Measurements from ENCODE around the gene ADGRA1. TPM values are rescaled to one million over a fixed set of nuclear protein-coding genes. Genes with fewer than 3 reads are reported as not detected.

The ADGRA1 gene
- total RNA-seq, 1 donor, result not detected

DNA sequence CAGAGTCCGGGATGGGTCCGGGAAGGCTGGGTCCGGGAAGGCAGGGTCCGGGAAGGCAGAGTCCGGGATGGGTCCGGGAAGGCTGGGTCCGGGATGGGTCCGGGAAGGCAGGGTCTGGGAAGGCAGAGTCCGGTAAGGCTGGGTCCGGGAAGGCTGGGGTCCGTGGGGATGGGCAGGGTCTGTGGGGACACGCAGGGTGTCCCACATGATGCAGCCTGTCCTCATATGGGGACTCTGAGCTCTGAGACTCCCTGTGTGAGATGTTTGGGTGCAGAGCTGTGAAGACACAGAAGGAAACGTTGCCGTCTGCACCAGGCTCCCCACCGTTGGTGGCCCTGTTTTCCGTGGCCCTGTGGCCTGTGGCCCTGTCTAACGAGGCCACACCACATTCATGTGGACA is 45.7 kb upstream of the ADGRA1 start:
- TF ChIP-seq, protein P1, sequence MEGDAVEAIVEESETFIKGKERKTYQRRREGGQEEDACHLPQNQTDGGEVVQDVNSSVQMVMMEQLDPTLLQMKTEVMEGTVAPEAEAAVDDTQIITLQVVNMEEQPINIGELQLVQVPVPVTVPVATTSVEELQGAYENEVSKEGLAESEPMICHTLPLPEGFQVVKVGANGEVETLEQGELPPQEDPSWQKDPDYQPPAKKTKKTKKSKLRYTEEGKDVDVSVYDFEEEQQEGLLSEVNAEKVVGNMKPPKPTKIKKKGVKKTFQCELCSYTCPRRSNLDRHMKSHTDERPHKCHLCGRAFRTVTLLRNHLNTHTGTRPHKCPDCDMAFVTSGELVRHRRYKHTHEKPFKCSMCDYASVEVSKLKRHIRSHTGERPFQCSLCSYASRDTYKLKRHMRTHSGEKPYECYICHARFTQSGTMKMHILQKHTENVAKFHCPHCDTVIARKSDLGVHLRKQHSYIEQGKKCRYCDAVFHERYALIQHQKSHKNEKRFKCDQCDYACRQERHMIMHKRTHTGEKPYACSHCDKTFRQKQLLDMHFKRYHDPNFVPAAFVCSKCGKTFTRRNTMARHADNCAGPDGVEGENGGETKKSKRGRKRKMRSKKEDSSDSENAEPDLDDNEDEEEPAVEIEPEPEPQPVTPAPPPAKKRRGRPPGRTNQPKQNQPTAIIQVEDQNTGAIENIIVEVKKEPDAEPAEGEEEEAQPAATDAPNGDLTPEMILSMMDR (IDR thresholded peaks at IDR 0.05; ENCODE audit: insufficient read depth, low read length), result no peak
- H3K4me3 ChIP-seq (ENCODE audit: low read depth, low read length), result no peak overlapping the region
- DNase-seq (ENCODE audit: low read depth), result no peak

DNA sequence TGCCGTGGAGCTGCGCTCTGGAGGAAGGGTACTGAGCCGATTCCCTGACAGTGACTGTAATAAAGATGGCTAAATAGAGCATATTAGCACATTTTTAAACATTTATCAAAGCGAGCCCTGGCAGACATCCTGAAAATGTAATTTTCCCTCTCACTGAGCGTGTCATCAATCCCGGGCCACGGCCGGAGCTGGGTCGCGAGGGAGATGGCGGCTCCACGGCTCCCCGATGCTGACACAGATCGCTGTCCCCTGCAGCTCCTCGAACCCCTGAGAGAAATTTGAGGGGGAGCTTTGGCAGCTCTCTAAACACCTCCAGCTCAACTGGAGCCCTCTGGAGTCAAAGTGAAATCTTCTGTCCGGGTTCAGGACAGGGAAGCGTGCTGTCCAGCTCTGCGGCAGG is 44.9 kb upstream of the ADGRA1 start:
- no peak for DNase-seq (ENCODE audit: low read depth)
- no peak overlapping the region for H3K4me3 ChIP-seq (ENCODE audit: low read depth, low read length)
- TF ChIP-seq, protein P1 (IDR thresholded peaks at IDR 0.05; ENCODE audit: insufficient read depth, low read length), result no peak

DNA sequence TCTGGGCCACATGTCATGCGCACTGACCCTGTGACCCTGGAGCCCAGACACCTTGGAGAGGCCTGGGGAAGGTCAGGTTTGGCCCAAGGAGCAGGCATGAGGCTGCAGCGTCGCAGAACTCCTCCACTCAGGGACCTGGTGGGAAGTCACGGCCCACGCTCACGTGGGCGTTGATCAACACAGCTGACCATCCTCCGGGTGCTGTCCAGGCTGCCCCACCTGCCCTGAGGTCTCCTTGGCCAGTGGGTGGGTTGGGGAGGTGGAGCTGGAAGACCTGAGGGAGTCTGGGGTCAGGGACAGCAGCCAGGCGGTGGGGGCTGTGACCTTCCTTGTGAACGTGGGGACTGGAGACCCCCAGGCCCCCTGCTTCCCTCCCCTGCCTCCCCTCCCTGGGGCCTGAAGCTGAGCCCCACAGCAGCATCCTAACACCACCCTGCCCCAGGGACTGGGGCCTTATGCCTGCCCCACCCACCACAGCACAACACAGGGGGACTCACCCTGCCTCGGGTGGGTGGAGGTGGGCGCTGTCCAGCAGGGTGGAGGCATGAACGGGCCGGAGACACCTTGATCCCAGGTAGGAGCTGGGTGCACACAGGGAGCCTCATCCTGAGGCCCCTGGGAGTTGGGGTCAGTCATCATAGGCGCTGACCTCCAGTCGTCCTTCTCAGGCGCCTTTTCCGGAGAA is 44.0 kb upstream of the ADGRA1 start:
- no peak overlapping the region for H3K4me3 ChIP-seq (ENCODE audit: low read depth, low read length)
- no peak for DNase-seq (ENCODE audit: low read depth)
- TF ChIP-seq, protein P1 (IDR thresholded peaks at IDR 0.05; ENCODE audit: insufficient read depth, low read length), result no peak

DNA sequence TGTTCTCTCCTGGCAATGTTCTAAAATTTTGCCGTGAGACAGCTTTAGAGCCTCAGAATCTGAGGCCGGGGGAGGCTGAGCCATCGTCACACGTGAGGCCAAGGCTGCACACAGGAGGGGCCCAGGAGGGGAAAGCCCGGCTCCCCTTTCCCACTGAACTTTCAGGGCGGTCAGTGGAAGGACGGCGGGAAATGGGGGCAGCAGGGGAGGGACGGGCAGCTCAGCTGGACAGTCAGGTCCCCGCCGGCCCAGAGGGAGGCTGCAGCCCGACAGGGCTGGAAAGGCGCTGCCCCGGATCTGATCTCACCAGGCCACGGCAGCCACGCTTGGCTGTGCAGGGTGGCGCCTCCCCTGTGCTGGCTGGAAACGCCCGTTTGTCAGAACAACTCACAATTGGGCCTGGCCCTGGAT is 43.3 kb upstream of the ADGRA1 start:
- TF ChIP-seq, protein P1 (IDR thresholded peaks at IDR 0.05; ENCODE audit: insufficient read depth, low read length), result no peak
- H3K4me3 ChIP-seq (ENCODE audit: low read depth, low read length), result no peak overlapping the region
- DNase-seq (ENCODE audit: low read depth), result peak; percentile 16

DNA sequence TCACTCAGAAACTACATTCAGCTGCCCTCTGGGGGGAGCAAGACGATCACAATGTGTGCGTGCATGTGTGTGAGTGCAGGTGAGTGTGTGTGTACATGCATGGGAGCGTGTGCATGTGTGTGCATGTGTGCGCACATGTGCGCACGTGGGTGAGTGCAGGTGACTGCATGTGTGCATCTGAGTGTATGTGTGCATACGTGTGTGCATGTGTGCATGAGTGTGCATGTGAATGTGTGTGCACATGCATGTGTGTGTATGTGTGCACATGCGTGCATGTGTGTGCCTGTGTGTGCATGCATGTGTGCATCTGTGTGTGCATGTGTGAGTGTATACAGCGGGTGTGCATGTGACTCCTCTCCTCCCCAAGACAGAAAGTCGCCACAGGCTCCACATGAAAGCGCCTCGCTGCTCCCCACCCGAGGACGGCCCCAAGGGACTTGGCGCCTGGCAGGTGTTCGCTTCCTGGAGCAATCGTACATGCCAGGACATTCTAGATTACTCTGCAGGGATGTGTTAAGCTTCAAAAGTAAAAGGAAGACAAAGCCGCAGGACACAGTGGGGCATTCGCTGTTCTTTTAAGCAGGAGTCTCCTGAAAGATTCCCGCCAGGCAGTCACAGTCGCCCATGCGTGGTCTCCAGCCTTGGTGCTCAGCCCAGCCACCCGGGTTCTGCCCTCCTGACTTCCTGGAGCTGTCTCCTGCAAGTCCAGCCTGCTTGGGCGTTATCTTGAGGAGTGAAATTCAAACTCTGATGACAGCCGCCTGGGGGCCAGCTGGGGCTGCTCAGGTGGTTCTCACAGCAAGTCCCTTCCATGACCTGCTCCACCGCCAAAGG is 42.0 kb upstream of the ADGRA1 start:
- DNase-seq (ENCODE audit: low read depth), result no peak
- no peak overlapping the region for H3K4me3 ChIP-seq (ENCODE audit: low read depth, low read length)
- TF ChIP-seq, protein P1 (IDR thresholded peaks at IDR 0.05; ENCODE audit: insufficient read depth, low read length), result no peak

DNA sequence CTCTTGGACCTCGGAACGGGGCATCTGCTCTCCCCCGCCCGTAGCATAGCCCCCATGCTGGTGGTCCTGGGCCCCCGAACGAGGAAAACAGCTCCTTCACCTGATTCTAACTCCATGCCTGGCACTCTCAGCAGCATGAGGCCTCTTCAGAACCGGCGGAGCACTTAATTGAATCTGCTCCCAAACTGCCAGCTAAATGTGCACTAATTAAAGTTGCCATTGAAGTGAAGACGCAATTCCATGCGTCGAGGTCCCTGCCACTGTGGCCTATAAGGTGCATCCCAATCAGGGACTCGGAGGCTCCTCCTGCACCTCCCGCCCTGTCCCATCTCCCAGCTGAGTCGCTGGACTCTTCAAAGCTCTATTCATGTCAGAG is 41.3 kb upstream of the ADGRA1 start:
- no peak overlapping the region for H3K4me3 ChIP-seq (ENCODE audit: low read depth, low read length)
- TF ChIP-seq, protein P1 (IDR thresholded peaks at IDR 0.05; ENCODE audit: insufficient read depth, low read length), result no peak
- DNase-seq (ENCODE audit: low read depth), result no peak
